Anterior cingulate cortex (tissue), 58 donors: ENCODE data around the gene KLF8.

Experiments used
- DNase-seq, 58 donors: peaks; one replicate each; lab custom pipeline; 2025; lab: John Stamatoyannopoulos, UW

Gene KLF8

GRCh38 chrX:56308726-56309125 lies 76.6 kb downstream of the KLF8 start:
- no peak for DNase-seq

- no peak for DNase-seq
Measured at GRCh38 chrX:56309881-56310280, 77.7 kb downstream of the KLF8 start.

DNA sequence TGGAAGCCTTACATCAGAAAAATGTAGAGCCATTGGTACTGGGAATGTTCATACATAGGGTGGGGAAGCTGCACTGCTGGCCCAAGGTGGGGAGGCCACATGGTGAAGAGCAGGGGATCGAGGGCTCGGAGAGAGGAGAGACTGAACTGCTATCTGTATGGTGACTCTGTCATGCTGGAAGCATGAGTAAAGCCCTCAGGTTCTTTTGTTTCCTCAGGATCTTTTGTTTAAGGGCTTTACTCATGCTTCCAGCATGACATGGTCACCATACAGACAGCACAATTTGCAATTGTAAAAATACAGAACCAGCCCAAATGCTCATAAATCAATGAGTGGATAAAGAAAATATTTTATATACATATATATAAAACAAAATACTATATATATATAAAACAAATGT lies 78.4 kb downstream of the KLF8 start:
- DNase-seq, result no peak

GRCh38 chrX:56313308-56313707 lies 81.2 kb downstream of the KLF8 start:
- no peak for DNase-seq

- DNase-seq, result no peak
Measured at GRCh38 chrX:56314334-56314733, 82.2 kb downstream of the KLF8 start.

DNA sequence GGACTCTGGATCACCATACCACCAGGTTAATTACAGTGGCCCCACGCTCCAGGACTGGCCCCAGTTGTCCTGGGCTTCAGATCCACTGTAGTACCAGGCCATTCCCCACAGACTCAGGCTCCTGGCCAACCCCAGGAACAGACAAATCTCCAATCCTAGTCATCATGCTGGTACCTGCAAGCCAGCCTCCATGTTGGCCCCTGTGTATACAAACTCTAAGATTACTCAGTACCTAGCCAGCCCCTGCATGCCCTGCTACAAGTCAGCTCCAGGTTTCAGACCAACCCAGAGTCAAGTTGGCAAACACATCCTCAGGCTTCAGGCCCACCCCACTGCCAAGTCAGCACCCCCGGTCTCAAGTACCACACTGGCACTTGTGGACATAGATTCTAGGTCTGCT lies 85.9 kb downstream of the KLF8 start:
- no peak for DNase-seq

GRCh38 chrX:56319165-56319564 lies 87.0 kb downstream of the KLF8 start:
- DNase-seq, result no peak
